SIG-M5 treated with dmso at 0.1 percent for 504 hours (cell line): ENCODE measurements around the gene SLC33A1.

ENCODE experiments used
- DNase-seq: peaks from one replicate; lab custom pipeline; 2025; ENCODE audit not compliant: unreplicated experiment; lab: John Stamatoyannopoulos, UW

The SLC33A1 gene

GRCh38 chr3:155792532-155792931, 61.7 kb downstream of the SLC33A1 start:
- no peak for DNase-seq

GRCh38 chr3:155791190-155791589, 63.0 kb downstream of the SLC33A1 start:
- peak; percentile 70 for DNase-seq

- no peak for DNase-seq
These were observed 63.8 kb downstream of the SLC33A1 start for GRCh38 chr3:155790272-155790925.

- no peak for DNase-seq
These were observed 68.4 kb downstream of the SLC33A1 start for GRCh38 chr3:155785662-155786295.

GRCh38 chr3:155782390-155782953, 71.8 kb downstream of the SLC33A1 start:
- peak; percentile 33 for DNase-seq

GRCh38 chr3:155780291-155780690, 73.9 kb downstream of the SLC33A1 start:
- no peak for DNase-seq

GRCh38 chr3:155778462-155778861, 75.8 kb downstream of the SLC33A1 start:
- DNase-seq = no peak

GRCh38 chr3:155772801-155773200, 81.4 kb downstream of the SLC33A1 start:
- DNase-seq = no peak

GRCh38 chr3:155771126-155771525, 83.1 kb downstream of the SLC33A1 start:
- no peak for DNase-seq
